NCI-H1436 (cell line): ENCODE measurements around the gene RUNX1.

ENCODE experiments used
- DNase-seq: peaks from one replicate; lab custom pipeline; 2025; lab: John Stamatoyannopoulos, UW

Gene RUNX1

GRCh38 chr21:34880401-34880800 is 168.7 kb downstream of the RUNX1 start:
- DNase-seq, result no peak

DNA sequence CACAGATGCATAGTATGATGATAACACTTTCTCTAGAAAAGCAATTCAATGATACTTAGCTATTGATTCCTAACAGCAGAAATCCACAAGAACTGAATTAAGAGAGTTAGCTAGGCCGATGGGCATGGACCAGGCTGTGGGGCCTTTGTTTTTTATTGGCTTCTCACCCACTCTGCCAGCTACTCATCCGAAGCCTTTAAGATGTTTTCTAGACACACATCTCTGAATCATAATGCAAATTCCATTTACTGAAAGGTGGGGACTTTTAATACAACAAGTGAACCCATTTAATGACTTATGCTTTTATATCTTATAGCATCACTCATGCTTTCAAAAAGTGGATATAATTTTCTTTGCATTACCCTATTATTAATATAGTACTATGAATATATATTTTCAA is 170.2 kb downstream of the RUNX1 start:
- no peak for DNase-seq

GRCh38 chr21:34878501-34878900 is 170.6 kb downstream of the RUNX1 start:
- no peak for DNase-seq

- no peak for DNase-seq
These were observed 171.5 kb downstream of the RUNX1 start for GRCh38 chr21:34877485-34878128.

GRCh38 chr21:34875830-34876229 is 173.3 kb downstream of the RUNX1 start:
- DNase-seq, result no peak

DNA sequence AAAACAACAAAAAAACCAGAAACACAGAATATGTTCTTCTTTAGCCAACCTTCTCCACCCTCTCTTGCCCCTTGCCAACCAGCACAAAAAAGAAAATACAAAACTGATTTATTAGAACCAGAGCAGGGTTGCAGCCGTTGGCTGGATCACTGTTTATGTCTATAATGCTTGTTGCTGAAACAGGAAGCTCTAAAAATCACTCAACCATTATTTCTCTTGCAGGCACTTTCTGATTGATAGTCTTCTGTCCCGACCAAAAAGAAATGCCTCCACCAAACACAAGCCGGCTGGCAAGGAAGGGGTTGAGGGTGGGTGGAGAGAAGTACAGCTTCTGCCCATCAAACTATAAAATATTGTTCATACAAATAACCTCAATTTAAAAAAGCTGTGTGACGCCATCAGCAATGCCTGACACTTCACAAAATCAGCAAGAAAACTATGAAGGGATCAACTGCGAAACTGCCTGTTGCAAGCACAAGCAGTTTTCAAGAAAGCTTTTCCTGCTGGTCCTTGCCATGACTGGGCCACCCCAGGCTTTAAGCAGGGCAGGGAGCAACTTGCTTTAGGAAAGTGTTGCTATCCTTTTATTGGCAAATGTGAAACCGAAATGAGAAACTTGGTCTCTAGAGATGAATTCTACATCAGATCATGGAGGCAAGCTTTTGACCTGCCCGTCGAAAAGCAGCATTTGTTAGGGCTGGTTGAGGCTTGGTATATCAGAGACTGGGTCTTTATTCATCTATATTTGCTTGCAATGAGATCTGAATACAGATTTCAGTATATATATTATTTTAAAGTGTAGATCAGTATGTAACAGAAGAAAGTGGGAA is 174.2 kb downstream of the RUNX1 start:
- no peak for DNase-seq

GRCh38 chr21:34871026-34871908 is 177.8 kb downstream of the RUNX1 start:
- DNase-seq, result no peak

DNA sequence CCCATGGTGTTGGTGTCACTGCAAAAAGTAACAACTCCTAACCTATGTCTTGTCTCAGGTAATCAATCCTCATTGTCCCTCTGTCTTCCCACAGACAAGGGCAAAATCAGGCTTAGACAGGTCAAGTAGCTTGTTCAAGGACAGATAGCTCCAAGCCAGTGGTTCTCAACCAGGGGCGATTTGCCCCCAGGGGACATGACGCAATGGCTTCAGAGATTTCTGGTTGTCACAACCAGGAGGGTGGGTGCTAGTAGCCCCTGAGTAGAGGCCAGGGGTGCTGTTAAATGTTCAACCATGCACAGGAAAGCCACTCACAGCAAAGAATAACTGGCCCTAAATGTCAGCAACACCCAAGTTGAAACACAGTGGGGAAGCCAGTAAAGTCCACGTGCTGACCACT is 178.9 kb downstream of the RUNX1 start:
- no peak for DNase-seq

GRCh38 chr21:34869545-34869944 is 179.6 kb downstream of the RUNX1 start:
- no peak for DNase-seq

- no peak for DNase-seq
These were observed 181.3 kb downstream of the RUNX1 start for GRCh38 chr21:34867785-34868184.

DNA sequence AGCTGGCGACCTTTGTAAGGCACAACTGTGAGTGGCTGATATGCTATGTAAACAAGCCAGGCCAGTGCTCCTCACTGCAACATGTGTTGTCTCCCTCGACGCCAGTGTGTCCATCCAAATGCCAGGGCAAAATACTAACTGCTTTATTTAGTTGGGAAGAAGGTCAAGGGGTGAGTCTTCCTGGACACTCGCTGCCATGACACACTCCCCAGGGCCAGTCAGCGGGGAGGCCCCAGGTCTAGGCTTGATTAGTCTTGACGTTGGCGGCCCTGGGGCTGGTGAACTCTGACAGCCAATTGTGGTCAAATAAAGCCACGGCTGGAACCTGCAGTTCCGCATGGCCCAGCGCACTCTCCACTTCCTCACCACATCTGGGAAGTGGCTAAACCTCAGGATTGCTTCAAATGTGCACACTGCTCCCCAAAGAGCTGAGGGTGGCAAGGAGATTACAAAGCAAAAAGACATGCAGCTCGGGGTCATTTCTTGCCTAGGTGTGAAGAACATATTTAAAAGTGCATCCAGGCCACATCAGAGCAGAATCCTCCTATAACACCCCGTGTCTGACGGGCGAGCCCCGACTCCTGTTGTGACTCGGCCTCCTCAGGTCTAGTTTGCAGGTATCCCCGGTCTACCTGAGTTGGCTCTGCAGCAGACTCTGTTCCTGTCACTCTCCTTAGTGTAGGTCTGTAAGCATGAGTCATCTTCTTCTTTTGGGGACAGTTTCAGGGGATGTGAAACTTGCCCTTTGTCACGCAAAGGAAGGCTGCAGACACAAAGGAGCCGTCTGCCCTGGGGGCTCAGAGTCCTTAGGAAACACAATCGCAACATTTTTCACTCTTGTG is 183.5 kb downstream of the RUNX1 start:
- no peak for DNase-seq

GRCh38 chr21:34864370-34865149 is 184.5 kb downstream of the RUNX1 start:
- DNase-seq, result no peak

- DNase-seq, result no peak
These were observed 186.2 kb downstream of the RUNX1 start for GRCh38 chr21:34862951-34863350.

GRCh38 chr21:34861258-34861657 is 187.8 kb downstream of the RUNX1 start:
- DNase-seq, result no peak

- DNase-seq, result no peak
These were observed 189.0 kb downstream of the RUNX1 start for GRCh38 chr21:34859976-34860653.

DNA sequence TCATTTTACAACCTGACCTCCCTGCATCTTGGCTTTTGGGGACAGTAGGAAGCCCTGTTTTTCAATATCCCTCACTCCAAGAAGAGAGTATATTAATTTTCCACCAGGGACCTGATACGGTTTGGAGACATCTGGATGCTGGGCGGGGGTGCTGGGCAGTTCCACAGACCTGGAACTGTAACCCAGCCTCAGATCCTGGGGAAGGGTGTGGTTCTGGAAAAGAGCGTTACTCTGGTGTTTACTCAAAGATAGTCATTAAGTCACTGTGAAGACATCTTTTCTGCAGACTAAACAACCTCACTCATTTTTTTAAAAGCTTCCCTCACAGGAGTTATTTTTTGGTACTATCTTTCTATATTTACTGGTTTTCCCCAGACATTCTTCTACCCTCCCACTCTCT is 190.5 kb downstream of the RUNX1 start:
- no peak for DNase-seq

DNA sequence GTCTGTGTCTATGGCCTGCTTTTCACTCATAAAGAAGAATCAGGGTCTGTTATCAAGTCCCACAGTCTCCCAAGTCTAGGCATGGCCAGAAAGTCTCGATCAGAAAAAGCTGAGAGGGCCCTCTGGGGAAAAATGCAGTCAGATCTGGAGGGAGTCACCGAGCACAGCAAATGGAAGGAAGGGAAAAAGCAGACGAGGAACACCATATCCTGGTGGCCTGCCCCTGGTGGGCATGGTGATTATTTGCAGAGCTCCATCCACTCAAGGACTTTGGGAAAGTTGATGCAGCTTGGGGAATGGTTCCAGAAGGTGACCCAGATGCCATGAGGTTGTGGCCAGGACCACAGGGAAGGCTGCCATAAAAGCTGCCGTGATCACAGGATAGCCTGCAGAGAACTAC is 191.2 kb downstream of the RUNX1 start:
- no peak for DNase-seq

- DNase-seq, result no peak
These were observed 191.9 kb downstream of the RUNX1 start for GRCh38 chr21:34857122-34857713.

DNA sequence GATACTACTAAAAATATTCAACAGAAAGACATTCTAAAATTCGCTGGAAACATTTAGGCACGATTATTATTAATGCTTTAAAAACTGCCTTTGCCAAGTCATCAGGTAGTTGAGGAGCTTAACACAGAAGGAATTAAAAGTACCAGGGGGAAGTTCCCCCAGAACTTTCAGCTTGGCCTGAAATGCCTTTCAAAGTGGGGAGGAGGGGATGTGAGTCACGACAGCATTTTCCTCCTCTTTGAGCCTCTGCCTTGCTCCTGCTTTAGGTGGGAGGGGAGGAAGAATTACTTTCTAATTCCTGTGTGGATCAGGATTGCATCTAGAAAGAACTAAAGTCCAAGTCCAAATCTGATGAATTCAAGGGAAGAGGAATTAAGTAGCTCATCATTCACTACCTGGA is 196.7 kb downstream of the RUNX1 start:
- DNase-seq, result no peak

- DNase-seq, result no peak
These were observed 198.9 kb downstream of the RUNX1 start for GRCh38 chr21:34850166-34850690.
